Smooth muscle cell (in vitro differentiated cells): ENCODE results near the gene TP53I13. TPM values are rescaled to one million over a fixed set of nuclear protein-coding genes. Genes with fewer than 3 reads are reported as not detected.

ENCODE experiments used
- DNase-seq: peaks from one replicate; lab custom pipeline; 2025; ENCODE audit not compliant: unreplicated experiment; lab: John Stamatoyannopoulos, UW
- H2AFZ ChIP-seq: fragments of 200-600 bp; sonication (generic); 2 replicates; pipeline ENCODE4 v1.6.0; 2016; ENCODE audit warnings: antibody characterized with exemption, low read depth, mild to moderate bottlenecking
- H3F3A ChIP-seq: fragments of 200-600 bp; sonication (generic); 2 replicates; pipeline ENCODE4 v1.6.0; 2017; ENCODE audit warnings: antibody characterized with exemption, low read depth
- H3K27ac ChIP-seq: fragments of 200-600 bp; sonication (generic); 2 replicates; pipeline ENCODE4 v1.5.1; 2016; ENCODE audit warnings: low read depth, mild to moderate bottlenecking
- H3K27me3 ChIP-seq: fragments of 200-600 bp; sonication (generic); 2 replicates; pipeline ENCODE4 v1.6.1; 2016; ENCODE audit warnings: low read depth, mild to moderate bottlenecking
- H3K36me3 ChIP-seq: fragments of 200-600 bp; sonication (generic); 2 replicates; pipeline ENCODE4 v1.5.1; 2016; ENCODE audit warnings: low read depth
- H3K4me1 ChIP-seq: fragments of 200-600 bp; sonication (generic); 2 replicates; pipeline ENCODE4 v1.5.1; 2016; ENCODE audit warnings: low read depth
- H3K4me2 ChIP-seq: fragments of 200-600 bp; sonication (generic); 2 replicates; pipeline ENCODE4 v1.6.0; 2016; ENCODE audit warnings: mild to moderate bottlenecking
- H3K4me3 ChIP-seq: fragments of 200-600 bp; sonication (generic); 2 replicates; pipeline ENCODE4 v1.5.1; 2016; ENCODE audit warnings: mild to moderate bottlenecking
- H3K79me2 ChIP-seq: fragments of 200-600 bp; sonication (generic); 2 replicates; pipeline ENCODE4 v1.6.0; 2016; ENCODE audit warnings: low read depth, mild to moderate bottlenecking
- H3K9ac ChIP-seq: fragments of 200-600 bp; sonication (generic); 2 replicates; pipeline ENCODE4 v1.6.0; 2016; ENCODE audit warnings: low read depth
- H3K9me3 ChIP-seq: fragments of 200-600 bp; sonication (generic); replicated peaks from 2 replicates; pipeline ENCODE4 v1.5.1; 2016; ENCODE audit warnings: low read depth
- H4K20me1 ChIP-seq: fragments of 200-600 bp; sonication (generic); 2 replicates; pipeline ENCODE4 v1.6.0; 2016; ENCODE audit warnings: low read depth
- CTCF ChIP-seq: fragments of 200-600 bp; sonication (generic); IDR thresholded peaks from 2 replicates; pipeline ENCODE4 v1.5.1; 2017; ENCODE audit warnings: borderline replicate concordance, mild to moderate bottlenecking, antibody characterized with exemption; ENCODE audit not compliant: insufficient read depth, poor library complexity, severe bottlenecking
- WGBS: methylation state at CpG from one replicate; pipeline ENCODE4 v1.1.7; 2016; ENCODE audit warnings: low lambda C conversion rate; 5-methylcytosine and 5-hydroxymethylcytosine counted together
- polyA plus RNA-seq: library from polyadenylated mRNA; unstranded; fragments of >200 nt; fragmentation: Nextera tagmentation; extraction: Ambion mirVana; gene quantifications from 2 replicates; pipeline ENCODE4 v1.2.1, GENCODE V29; 2016
- total RNA-seq: library from RNA; depleted of rRNA; stranded (reverse); fragments of >200 nt; gene quantifications from 2 replicates; pipeline ENCODE4 v1.2.3, GENCODE V29; 2014

The TP53I13 gene
- total and polyA plus RNA-seq, 2 experiments from 2014 or later: 50.7 to 105 TPM

- H4K20me1 ChIP-seq: peaks cover 69% of the 10 kb centered on the region
- TF ChIP-seq CTCF: no peak
- H3K4me2 ChIP-seq: no peak overlapping the region
- 74% methylated on average over 12 of the region's 12 CpGs for WGBS
- H3K9me3 ChIP-seq: no peaks in the 10 kb centered on the region
- H2AFZ ChIP-seq: no peak overlapping the region
- H3K4me1 ChIP-seq: peaks cover 29% of the 10 kb centered on the region
- DNase-seq: no peak
- H3K27me3 ChIP-seq: no peaks in the 10 kb centered on the region
- no peak overlapping the region for H3K9ac ChIP-seq
- H3K27ac ChIP-seq: no peak overlapping the region
- peaks cover 47% of the 10 kb centered on the region for H3K79me2 ChIP-seq
- H3K36me3 ChIP-seq: no peaks in the 10 kb centered on the region
- no peak overlapping the region for H3K4me3 ChIP-seq
- H3F3A ChIP-seq: no peaks in the 10 kb centered on the region
Measured at GRCh38 chr17:29584452-29585079, 16.1 kb downstream of the TP53I13 start.

GRCh38 chr17:29585080-29585751 is 16.7 kb downstream of the TP53I13 start:
- Histone ChIP-seq H3K27ac (no peak overlapping the region), H3K4me3 (no peak overlapping the region), H2AFZ (no peak overlapping the region), H3K4me2 (no peak overlapping the region), H3F3A (peaks cover 3% of the 10 kb centered on the region), H3K36me3 (no peaks in the 10 kb centered on the region), H3K79me2 (peaks cover 47% of the 10 kb centered on the region), H3K9ac (no peak overlapping the region), H3K4me1 (peaks cover 29% of the 10 kb centered on the region), H4K20me1 (peaks cover 65% of the 10 kb centered on the region), H3K27me3 (no peaks in the 10 kb centered on the region), H3K9me3 (no peaks in the 10 kb centered on the region)
- DNase-seq: no peak
- no peak for TF ChIP-seq CTCF
- WGBS: 83% methylated on average over 8 of the region's 8 CpGs

GRCh38 chr17:29586676-29587469 is 18.4 kb downstream of the TP53I13 start:
- Histone ChIP-seq H3K27ac (no peak overlapping the region), H4K20me1 (peaks cover 62% of the 10 kb centered on the region), H3K79me2 (peaks cover 47% of the 10 kb centered on the region), H3F3A (peaks cover 6% of the 10 kb centered on the region), H3K4me3 (no peak overlapping the region), H3K9ac (no peak overlapping the region), H3K36me3 (no peaks in the 10 kb centered on the region), H3K4me1 (peaks cover 36% of the 10 kb centered on the region), H3K9me3 (no peaks in the 10 kb centered on the region), H2AFZ (no peak overlapping the region), H3K27me3 (no peaks in the 10 kb centered on the region), H3K4me2 (no peak overlapping the region)
- no peak for TF ChIP-seq CTCF
- DNase-seq: no peak
- WGBS: 94% methylated on average over 9 of the region's 9 CpGs
